Ascending aorta (tissue), 2 donors: ENCODE data around the gene CCDC93. TPM values are rescaled to one million over a fixed set of nuclear protein-coding genes. Genes with fewer than 3 reads are reported as not detected.

Experiments used
- DNase-seq, 2 donors: peaks; one replicate each; pipeline ENCODE4 v3.0.0-alpha.2; 2019; ENCODE audit warnings: low spot score in 2 of 2
- H3K27ac ChIP-seq, 2 donors: fragments of 200-600 bp; sonication (generic); one replicate each; pipeline ENCODE4 v1.5.1; 2016 to 2017; ENCODE audit warnings: mild to moderate bottlenecking in 1 of 2
- H3K27me3 ChIP-seq: fragments of 200-600 bp; sonication (generic); one replicate; pipeline ENCODE4 v1.5.1; 2017
- H3K36me3 ChIP-seq, 2 donors: fragments of 200-600 bp; sonication (generic); one replicate each; pipeline ENCODE4 v1.5.1; 2016
- H3K4me1 ChIP-seq, 2 donors: fragments of 200-600 bp; sonication (generic); one replicate each; pipeline ENCODE4 v1.5.1; 2016 to 2017; ENCODE audit warnings: mild to moderate bottlenecking in 1 of 2
- H3K4me3 ChIP-seq, 2 donors: fragments of 200-600 bp; sonication (generic); one replicate each; pipeline ENCODE4 v1.5.1; 2016 to 2017; ENCODE audit warnings: mild to moderate bottlenecking in 1 of 2
- H3K9me3 ChIP-seq, 2 donors: fragments of 200-600 bp; sonication (generic); one replicate each; pipeline ENCODE4 v1.5.1; 2016
- CTCF ChIP-seq, 3 experiments: fragments of 200-600 bp in 2 of 3; fragments of 450-650 bp in 1 of 3; sonication (generic) in 2 of 3; IDR thresholded peaks; one replicate each; pipeline ENCODE4 v1.5.1; 2016 to 2019; ENCODE audit warnings: antibody characterized with exemption in 3 of 3, mild to moderate bottlenecking in 1 of 3, moderate library complexity in 1 of 3
- intact Hi-C: fragments of 100-400 bp; cut with DNase I; formaldehyde crosslinking; loops from one replicate; pipeline ENCODE4 v1.15.1; 2023
- total RNA-seq: library from RNA; depleted of rRNA; stranded (reverse); fragments of >200 nt; gene quantifications from one replicate; pipeline ENCODE4 v1.1.0, GENCODE V29; 2016

The CCDC93 gene
- total RNA-seq, 1 donor from 2014 or later: 6.3 TPM

GRCh38 chr2:117982376-117983033, 31.4 kb downstream of the CCDC93 start:
- no peak for DNase-seq
- no peak overlapping the region for H3K27ac ChIP-seq

GRCh38 chr2:117981810-117982209, 32.1 kb downstream of the CCDC93 start:
- no peak overlapping the region for H3K4me3 ChIP-seq
- H3K9me3 ChIP-seq: no peaks in the 10 kb centered on the region
- no peak for TF ChIP-seq CTCF (IDR thresholded peaks at IDR 0.05)
- peaks cover 0 to 4% of the 10 kb centered on the region in 2 donors for H3K4me1 ChIP-seq
- H3K36me3 ChIP-seq: peaks cover 6 to 36% of the 10 kb centered on the region in 2 donors
- no peak overlapping the region for H3K27ac ChIP-seq
- H3K27me3 ChIP-seq: no peaks in the 10 kb centered on the region
- intact Hi-C loops: no loop called here
- DNase-seq: no peak

More at GRCh38 chr2:117982376-117983033, 31.4 kb downstream of the CCDC93 start:
- no peak overlapping the region for H3K4me3 ChIP-seq
- H3K4me1 ChIP-seq: peaks cover 0 to 4% of the 10 kb centered on the region in 2 donors
- intact Hi-C loops: no loop called here
- no peaks in the 10 kb centered on the region for H3K9me3 ChIP-seq
- H3K27me3 ChIP-seq: no peaks in the 10 kb centered on the region
- H3K36me3 ChIP-seq: peaks cover 2 to 29% of the 10 kb centered on the region in 2 donors
- no peak for TF ChIP-seq CTCF (IDR thresholded peaks at IDR 0.05)

GRCh38 chr2:117980783-117981676, 32.8 kb downstream of the CCDC93 start:
- Histone ChIP-seq H3K36me3 (peaks cover 6 to 37% of the 10 kb centered on the region in 2 donors), H3K9me3 (no peaks in the 10 kb centered on the region), H3K4me1 (peaks cover 0 to 4% of the 10 kb centered on the region in 2 donors), H3K4me3 (no peak overlapping the region), H3K27me3 (no peaks in the 10 kb centered on the region), H3K27ac (peak overlapping the region; percentile 12 to 58)
- no peak for TF ChIP-seq CTCF (IDR thresholded peaks at IDR 0.05)
- DNase-seq: no peak
- intact Hi-C loops: no loop called here

GRCh38 chr2:117979911-117980701, 33.8 kb downstream of the CCDC93 start:
- no peaks in the 10 kb centered on the region for H3K9me3 ChIP-seq
- H3K27ac ChIP-seq: peak overlapping the region; percentile 26 to 58
- DNase-seq: no peak
- no peak overlapping the region for H3K4me3 ChIP-seq
- H3K27me3 ChIP-seq: no peaks in the 10 kb centered on the region
- peaks cover 0 to 4% of the 10 kb centered on the region in 2 donors for H3K4me1 ChIP-seq
- H3K36me3 ChIP-seq: peaks cover 16 to 34% of the 10 kb centered on the region in 2 donors
- TF ChIP-seq CTCF (IDR thresholded peaks at IDR 0.05): no peak
- intact Hi-C loops: no loop called here

- H3K9me3 ChIP-seq: no peaks in the 10 kb centered on the region
- no peak for TF ChIP-seq CTCF (IDR thresholded peaks at IDR 0.05)
- intact Hi-C loops: no loop called here
Measured at GRCh38 chr2:117977696-117978095, 36.2 kb downstream of the CCDC93 start.

More at GRCh38 chr2:117977696-117978095, 36.2 kb downstream of the CCDC93 start:
- Histone ChIP-seq H3K27me3 (no peaks in the 10 kb centered on the region), H3K27ac (no peak overlapping the region), H3K4me3 (no peak overlapping the region), H3K36me3 (peaks cover 36 to 44% of the 10 kb centered on the region in 2 donors), H3K4me1 (peaks cover 0 to 4% of the 10 kb centered on the region in 2 donors)
- DNase-seq: no peak
